GM19395 (cell line): Measurements from ENCODE around the gene ZNF26.

Experiments used
- ATAC-seq: cut with Tn5 transposase; IDR thresholded peaks from one replicate; pipeline ENCODE4 v1.9.1; 2021; ENCODE audit warnings: mild to moderate bottlenecking, moderate library complexity; ENCODE audit not compliant: unreplicated experiment

ZNF26 gene

GRCh38 chr12:133058203-133059113 lies 72.3 kb downstream of the ZNF26 start:
- ATAC-seq, result no peak

GRCh38 chr12:133061954-133062353 lies 75.8 kb downstream of the ZNF26 start:
- no peak for ATAC-seq

- no peak for ATAC-seq
Observed at GRCh38 chr12:133063556-133063955, 77.4 kb downstream of the ZNF26 start.

GRCh38 chr12:133073836-133074235 lies 87.7 kb downstream of the ZNF26 start:
- ATAC-seq, result no peak
